GM10248 (cell line): ENCODE results near the gene TBC1D23.
"Not testable (repeated sequence)": the region's sequence is repeated elsewhere in the genome, so short reads cannot be mapped to it uniquely, and the experiment has no call there.

ENCODE experiments used
- CTCF ChIA-PET: fragments of 300-600 bp; sonication (Branson Sonifier 250); formaldehyde crosslinking; extraction: SDS; loops from one replicate; lab custom pipeline; 2021; ENCODE audit warnings: antibody characterized with exemption; lab: Yijun Ruan, JAX
- POLR2A ChIA-PET: fragments of 350-650 bp; sonication (Branson Sonifier 250); formaldehyde crosslinking; extraction: SDS; loops from one replicate; lab custom pipeline; 2020; ENCODE audit warnings: antibody characterized with exemption; lab: Yijun Ruan, JAX
- DNase-seq: peaks from one replicate; pipeline ENCODE4 v3.0.0; 2012; ENCODE audit errors: extremely low spot score
- CTCF ChIP-seq: IDR thresholded peaks from 2 replicates; pipeline ENCODE4 v1.5.1; 2012; ENCODE audit warnings: mild to moderate bottlenecking, low read depth; ENCODE audit errors: extremely low read depth, missing control alignments, control extremely low read depth

The TBC1D23 gene

GRCh38 chr3:100225883-100226282 lies 34.9 kb upstream of the TBC1D23 start:
- DNase-seq = no peak
- no peak for TF ChIP-seq CTCF
- CTCF ChIA-PET = interaction anchor here (0.9 kb wide), 1 partner anchor 11 kb away, joined by 3 read pairs; no protein-coding TSS in a partner anchor
- POLR2A ChIA-PET = no interaction called here

- ChIA-PET CTCF (no interaction called here), POLR2A (no interaction called here)
- DNase-seq = no peak
- no peak for TF ChIP-seq CTCF
These were observed 33.9 kb upstream of the TBC1D23 start for GRCh38 chr3:100226712-100227429.

- ChIA-PET CTCF (no interaction called here), POLR2A (no interaction called here)
- no peak for TF ChIP-seq CTCF
- DNase-seq = no peak
These were observed 33.3 kb upstream of the TBC1D23 start for GRCh38 chr3:100227511-100227921.

GRCh38 chr3:100228247-100228646 lies 32.5 kb upstream of the TBC1D23 start:
- CTCF ChIA-PET = interaction anchor here (0.8 to 1.4 kb wide), 5 partner anchors 9 to 159 kb away, joined by 3 to 4 read pairs (median 4); no protein-coding TSS in a partner anchor
- POLR2A ChIA-PET = no interaction called here
- DNase-seq = no peak
- TF ChIP-seq CTCF = no peak

GRCh38 chr3:100229188-100229587 lies 31.6 kb upstream of the TBC1D23 start:
- CTCF ChIA-PET = interaction anchor here (0.8 to 1.4 kb wide), 4 partner anchors 10 to 160 kb away, joined by 3 to 4 read pairs (median 4); no protein-coding TSS in a partner anchor
- DNase-seq, POLR2A ChIA-PET: not testable (repeated sequence)

- ChIA-PET POLR2A (no interaction called here), CTCF (interaction anchor here (1.1 kb wide), 1 partner anchor 23 kb away, joined by 3 read pairs; no protein-coding TSS in a partner anchor)
- TF ChIP-seq CTCF = no peak
- no peak for DNase-seq
These were observed 30.1 kb upstream of the TBC1D23 start for GRCh38 chr3:100230710-100231109.

- no peak for TF ChIP-seq CTCF
- CTCF ChIA-PET = no interaction called here
- no peak for DNase-seq
- POLR2A ChIA-PET = no interaction called here
These were observed 29.1 kb upstream of the TBC1D23 start for GRCh38 chr3:100231668-100232067.
